ENCODE results near the gene EIF5. TPM values are rescaled to one million over a fixed set of nuclear protein-coding genes. Genes with fewer than 3 reads are reported as not detected.
A peak's percentile ranks its signal among the peaks of the same experiment; 100 is the strongest.

Gene EIF5
- total RNA-seq, 1 experiment from 2014 or later, result 327 TPM

DNA sequence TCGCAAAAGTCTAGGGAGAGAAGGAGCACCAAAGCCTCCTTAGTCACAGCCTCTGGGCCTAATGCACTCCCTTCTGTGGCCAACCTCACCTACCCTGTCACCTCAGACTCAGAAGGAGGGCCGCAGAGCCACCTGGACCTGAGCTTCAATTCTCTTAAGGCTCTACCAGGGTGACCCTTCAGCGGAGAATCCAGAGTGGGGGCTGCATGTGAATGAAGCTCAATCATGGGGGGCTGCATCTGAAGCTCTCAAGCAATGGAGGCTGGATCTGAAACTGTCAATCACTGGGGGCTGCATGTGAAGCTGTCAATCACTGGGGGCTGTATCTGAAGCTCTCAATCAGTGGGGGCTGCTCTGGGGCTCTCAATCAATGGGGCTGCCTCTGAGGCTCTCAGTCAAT, 43.1 kb upstream of the EIF5 start:
- Mint-ChIP-seq H3K27me3 (ENCODE audit: insufficient read depth, unreplicated experiment) (no peaks in the 10 kb centered on the region), H3K4me1 (ENCODE audit: insufficient read depth, unreplicated experiment) (no peaks in the 10 kb centered on the region), H3K36me3 (ENCODE audit: insufficient read depth, unreplicated experiment) (no peaks in the 10 kb centered on the region), H3K4me3 (ENCODE audit: unreplicated experiment) (no peak overlapping the region), H3K27ac (ENCODE audit: low read depth, unreplicated experiment) (no peak overlapping the region), H3K9me3 (ENCODE audit: unreplicated experiment) (no peaks in the 10 kb centered on the region)
- no TSS peak for BruUV-seq (replicated peaks)
- POLR2A ChIA-PET, result interaction anchor here (1.1 kb wide), 1 partner anchor 191 kb away, joined by 3 read pairs; no protein-coding TSS in a partner anchor
- TF ChIP-seq, protein P1, sequence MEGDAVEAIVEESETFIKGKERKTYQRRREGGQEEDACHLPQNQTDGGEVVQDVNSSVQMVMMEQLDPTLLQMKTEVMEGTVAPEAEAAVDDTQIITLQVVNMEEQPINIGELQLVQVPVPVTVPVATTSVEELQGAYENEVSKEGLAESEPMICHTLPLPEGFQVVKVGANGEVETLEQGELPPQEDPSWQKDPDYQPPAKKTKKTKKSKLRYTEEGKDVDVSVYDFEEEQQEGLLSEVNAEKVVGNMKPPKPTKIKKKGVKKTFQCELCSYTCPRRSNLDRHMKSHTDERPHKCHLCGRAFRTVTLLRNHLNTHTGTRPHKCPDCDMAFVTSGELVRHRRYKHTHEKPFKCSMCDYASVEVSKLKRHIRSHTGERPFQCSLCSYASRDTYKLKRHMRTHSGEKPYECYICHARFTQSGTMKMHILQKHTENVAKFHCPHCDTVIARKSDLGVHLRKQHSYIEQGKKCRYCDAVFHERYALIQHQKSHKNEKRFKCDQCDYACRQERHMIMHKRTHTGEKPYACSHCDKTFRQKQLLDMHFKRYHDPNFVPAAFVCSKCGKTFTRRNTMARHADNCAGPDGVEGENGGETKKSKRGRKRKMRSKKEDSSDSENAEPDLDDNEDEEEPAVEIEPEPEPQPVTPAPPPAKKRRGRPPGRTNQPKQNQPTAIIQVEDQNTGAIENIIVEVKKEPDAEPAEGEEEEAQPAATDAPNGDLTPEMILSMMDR (IDR thresholded peaks at IDR 0.05; ENCODE audit: unreplicated experiment), result no peak
- CTCF ChIA-PET, result interaction anchor here (0.6 to 8.5 kb wide), 16 partner anchors 9 to 852 kb away, joined by 3 to 166 read pairs (median 4); no protein-coding TSS in a partner anchor
- intact Hi-C loops (cut with micrococcal nuclease), result no loop called here
- DNase-seq (ENCODE audit: unreplicated experiment), result no peak

DNA sequence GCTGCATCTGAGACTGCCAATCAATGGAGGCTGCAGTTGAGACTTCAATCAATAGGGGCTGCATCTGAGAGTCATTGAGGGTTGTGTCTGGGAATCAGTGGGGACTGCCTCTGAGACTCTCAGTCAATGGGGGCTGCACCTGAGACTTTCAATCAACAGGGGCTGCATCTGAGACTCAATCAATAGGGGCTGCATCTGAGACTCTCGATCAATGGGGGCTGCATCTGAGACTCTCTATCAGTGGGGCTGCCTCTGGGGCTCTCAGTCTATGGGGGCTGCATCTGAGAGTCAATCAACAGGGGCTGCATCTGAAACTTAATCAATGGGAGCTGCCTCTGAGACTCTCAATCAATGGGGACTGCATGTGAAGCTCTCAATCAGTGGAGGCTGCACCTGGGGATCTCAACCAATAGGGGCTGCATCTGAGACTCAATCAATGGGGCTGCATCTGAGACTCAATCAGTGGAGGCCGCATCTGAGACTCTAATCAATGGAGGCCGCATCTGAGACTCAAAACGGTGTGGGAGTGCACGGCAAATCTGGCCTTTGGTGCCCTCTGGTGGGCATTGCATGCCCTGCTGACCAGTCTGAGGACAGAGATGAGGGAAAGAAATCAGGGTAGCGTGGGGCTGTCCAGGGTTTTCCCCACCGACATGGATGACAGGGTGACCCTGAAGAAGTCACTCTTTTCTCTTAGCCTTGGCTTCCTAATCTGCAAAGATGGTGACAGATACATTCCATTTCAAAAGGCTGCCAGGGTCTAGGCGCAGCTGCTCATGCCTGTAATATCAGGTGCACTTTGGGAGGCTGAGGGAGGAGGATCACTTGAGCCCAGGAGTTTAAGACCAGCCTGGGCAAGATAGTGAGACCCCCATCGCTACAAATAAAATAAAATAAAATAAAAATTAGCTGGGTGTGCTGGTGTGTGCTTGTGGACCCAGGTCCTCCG, 41.3 kb upstream of the EIF5 start:
- H3K4me3 Mint-ChIP-seq (ENCODE audit: unreplicated experiment), result no peak overlapping the region
- no peaks in the 10 kb centered on the region for H3K27me3 Mint-ChIP-seq (ENCODE audit: insufficient read depth, unreplicated experiment)
- TF ChIP-seq, protein P1 (IDR thresholded peaks at IDR 0.05; ENCODE audit: unreplicated experiment), result peak; percentile 94
- BruUV-seq (replicated peaks), result no TSS peak
- CTCF ChIA-PET, result interaction anchor here (0.5 to 8.5 kb wide), 43 partner anchors 11 to 1489 kb away, joined by 3 to 166 read pairs (median 4); partner anchors contain the start of gene EIF5
- no peaks in the 10 kb centered on the region for H3K9me3 Mint-ChIP-seq (ENCODE audit: unreplicated experiment)
- peak; percentile 73 for DNase-seq (ENCODE audit: unreplicated experiment)
- intact Hi-C loops (cut with micrococcal nuclease), result loop anchor here (1.0 kb wide), 3 partner anchors 107 to 214 kb away; no protein-coding TSS in a partner anchor
- no peaks in the 10 kb centered on the region for H3K4me1 Mint-ChIP-seq (ENCODE audit: insufficient read depth, unreplicated experiment)
- POLR2A ChIA-PET, result interaction anchor here (0.8 to 1.5 kb wide), 2 partner anchors 98 to 188 kb away, joined by 3 to 7 read pairs; no protein-coding TSS in a partner anchor
- H3K27ac Mint-ChIP-seq (ENCODE audit: low read depth, unreplicated experiment), result no peak overlapping the region
- H3K36me3 Mint-ChIP-seq (ENCODE audit: insufficient read depth, unreplicated experiment), result no peaks in the 10 kb centered on the region

DNA sequence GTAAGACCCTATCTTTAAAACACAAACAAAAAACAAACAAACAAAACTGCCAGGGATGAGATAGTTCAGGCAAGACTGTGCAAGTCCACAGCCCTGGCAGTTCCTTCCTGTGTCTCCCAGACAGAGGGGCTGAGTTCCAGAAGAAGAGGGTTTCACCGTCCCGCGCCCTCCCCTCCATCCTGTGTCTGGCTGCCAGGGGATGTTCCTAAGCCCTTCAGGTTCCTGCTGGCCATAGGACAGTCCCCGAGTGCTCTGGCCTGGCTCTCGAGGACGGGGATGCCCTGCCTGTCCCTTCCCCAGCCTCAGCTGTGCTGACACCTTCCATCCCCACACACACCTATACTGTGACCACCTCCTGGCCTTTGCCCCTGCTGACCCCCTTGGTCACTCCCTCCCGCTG, 40.6 kb upstream of the EIF5 start:
- Mint-ChIP-seq H3K27me3 (ENCODE audit: insufficient read depth, unreplicated experiment) (no peaks in the 10 kb centered on the region), H3K4me1 (ENCODE audit: insufficient read depth, unreplicated experiment) (no peaks in the 10 kb centered on the region), H3K9me3 (ENCODE audit: unreplicated experiment) (no peaks in the 10 kb centered on the region), H3K36me3 (ENCODE audit: insufficient read depth, unreplicated experiment) (no peaks in the 10 kb centered on the region), H3K27ac (ENCODE audit: low read depth, unreplicated experiment) (peak overlapping the region; percentile 41), H3K4me3 (ENCODE audit: unreplicated experiment) (no peak overlapping the region)
- CTCF ChIA-PET, result interaction anchor here (0.6 to 8.5 kb wide), 18 partner anchors 12 to 482 kb away, joined by 3 to 166 read pairs (median 4); no protein-coding TSS in a partner anchor
- TF ChIP-seq, protein P1 (IDR thresholded peaks at IDR 0.05; ENCODE audit: unreplicated experiment), result no peak
- no peak for DNase-seq (ENCODE audit: unreplicated experiment)
- intact Hi-C loops (cut with micrococcal nuclease), result loop anchor here (1.0 kb wide), 1 partner anchor 188 kb away; no protein-coding TSS in a partner anchor
- no TSS peak for BruUV-seq (replicated peaks)
- POLR2A ChIA-PET, result interaction anchor here (1.5 kb wide), 1 partner anchor 97 kb away, joined by 7 read pairs; no protein-coding TSS in a partner anchor

DNA sequence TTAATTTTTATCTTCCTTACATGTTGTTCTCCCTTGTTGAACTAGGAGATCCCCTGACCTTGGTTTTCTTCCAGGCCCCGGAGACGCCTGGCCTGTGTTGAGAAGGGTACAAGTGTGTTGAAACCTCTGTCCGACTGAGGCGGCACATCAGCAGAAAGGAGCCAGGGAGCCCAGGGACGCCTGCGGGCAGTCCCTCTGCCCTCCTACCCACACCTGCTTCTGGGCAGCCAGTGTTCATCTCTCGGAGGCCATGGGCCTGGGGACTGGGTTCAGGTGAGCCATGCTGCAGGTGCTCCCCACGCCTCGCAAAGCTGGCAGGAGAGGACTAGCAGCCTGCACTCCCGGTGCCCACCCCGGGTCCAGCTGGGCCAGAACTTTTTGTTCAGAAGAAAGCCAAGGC, 39.9 kb upstream of the EIF5 start:
- Mint-ChIP-seq H3K4me3 (ENCODE audit: unreplicated experiment) (no peak overlapping the region), H3K27me3 (ENCODE audit: insufficient read depth, unreplicated experiment) (no peaks in the 10 kb centered on the region), H3K36me3 (ENCODE audit: insufficient read depth, unreplicated experiment) (no peaks in the 10 kb centered on the region), H3K27ac (ENCODE audit: low read depth, unreplicated experiment) (no peak overlapping the region), H3K4me1 (ENCODE audit: insufficient read depth, unreplicated experiment) (no peaks in the 10 kb centered on the region), H3K9me3 (ENCODE audit: unreplicated experiment) (no peaks in the 10 kb centered on the region)
- BruUV-seq (replicated peaks), result no TSS peak
- intact Hi-C loops (cut with micrococcal nuclease), result no loop called here
- no peak for DNase-seq (ENCODE audit: unreplicated experiment)
- CTCF ChIA-PET, result interaction anchor here (0.9 to 8.5 kb wide), 7 partner anchors 15 to 220 kb away, joined by 3 to 166 read pairs (median 5); no protein-coding TSS in a partner anchor
- POLR2A ChIA-PET, result interaction anchor here (1.1 kb wide), 1 partner anchor 190 kb away, joined by 3 read pairs; no protein-coding TSS in a partner anchor
- TF ChIP-seq, protein P1 (IDR thresholded peaks at IDR 0.05; ENCODE audit: unreplicated experiment), result no peak

Data from MCF 10A (cell line).